ENCODE results near the gene TFAP2B.
A peak's percentile ranks its signal among the peaks of the same experiment; 100 is the strongest.

The TFAP2B gene

GRCh38 chr6:50818673-50819072, at the start of gene TFAP2B:
Gene TFAP2B, plus strand, starts transcription at chr6:50818871. Its CDS starts 21 bp downstream, at chr6:50818892.
- no peak for DNase-seq

- no peak for DNase-seq
Observed at GRCh38 chr6:50778696-50779095, 40.0 kb upstream of the TFAP2B start.

GRCh38 chr6:50780382-50780781, 38.3 kb upstream of the TFAP2B start:
- no peak for DNase-seq

GRCh38 chr6:50785921-50786320, 32.8 kb upstream of the TFAP2B start:
- no peak for DNase-seq

- no peak for DNase-seq
Observed at GRCh38 chr6:50791900-50792508, 26.7 kb upstream of the TFAP2B start.

GRCh38 chr6:50792771-50793170, 25.9 kb upstream of the TFAP2B start:
- no peak for DNase-seq

GRCh38 chr6:50795574-50795973, 23.1 kb upstream of the TFAP2B start:
- DNase-seq = no peak

- DNase-seq = no peak
Observed at GRCh38 chr6:50804283-50804682, 14.4 kb upstream of the TFAP2B start.

- DNase-seq = no peak
Observed at GRCh38 chr6:50807035-50807434, 11.6 kb upstream of the TFAP2B start.

GRCh38 chr6:50815436-50816114, 3.1 kb upstream of the TFAP2B start:
- DNase-seq = no peak

GRCh38 chr6:50816115-50816675, 2.5 kb upstream of the TFAP2B start:
- peak in 8 of 14 donors; percentile 3 to 45 (median 20) for DNase-seq

- DNase-seq = no peak
Observed at GRCh38 chr6:50816947-50817645, 1.6 kb upstream of the TFAP2B start.

GRCh38 chr6:50817646-50817950, 1.1 kb upstream of the TFAP2B start:
- DNase-seq = no peak

- DNase-seq = no peak
Observed at GRCh38 chr6:50818020-50818419, 651 bp upstream of the TFAP2B start.

GRCh38 chr6:50819466-50819903, 814 bp downstream of the TFAP2B start:
- DNase-seq = no peak

GRCh38 chr6:50819904-50820868, 1.5 kb downstream of the TFAP2B start:
- DNase-seq = no peak

- DNase-seq = no peak
Observed at GRCh38 chr6:50820869-50821264, 2.2 kb downstream of the TFAP2B start.

GRCh38 chr6:50821441-50822077, 2.9 kb downstream of the TFAP2B start:
- no peak for DNase-seq

- DNase-seq = no peak
Observed at GRCh38 chr6:50822078-50822476, 3.4 kb downstream of the TFAP2B start.

- no peak for DNase-seq
Observed at GRCh38 chr6:50823094-50823920, 4.6 kb downstream of the TFAP2B start.

- DNase-seq = no peak
Observed at GRCh38 chr6:50824552-50824951, 5.9 kb downstream of the TFAP2B start.

Measured in C1 segment of cervical spinal cord (tissue), 14 donors.